ENCODE data around the gene SYNDIG1. TPM values are rescaled to one million over a fixed set of nuclear protein-coding genes. Genes with fewer than 3 reads are reported as not detected.

Gene SYNDIG1
- total RNA-seq, 1 experiment from 2014 or later, result 5.4 TPM

DNA sequence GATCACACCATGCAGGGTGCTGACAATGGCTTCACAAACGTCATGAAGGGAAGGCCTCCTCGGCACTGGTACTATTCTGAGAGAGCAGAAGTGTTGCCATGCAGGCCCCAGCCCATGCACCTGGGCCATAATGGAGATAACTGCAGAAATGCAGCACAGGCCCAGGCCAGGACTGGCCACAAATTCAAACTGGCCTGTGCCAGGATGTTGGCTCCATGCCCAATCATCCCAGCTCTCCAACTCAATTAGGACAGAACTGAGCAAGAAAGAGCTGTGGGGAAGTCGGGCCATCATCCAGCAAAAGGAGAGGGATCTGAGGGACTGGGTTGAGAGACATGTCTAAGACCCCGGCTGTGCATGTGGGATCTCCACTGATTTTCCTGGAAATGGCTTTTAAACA is 48.9 kb upstream of the SYNDIG1 start:
- TF ChIP-seq, protein P1, sequence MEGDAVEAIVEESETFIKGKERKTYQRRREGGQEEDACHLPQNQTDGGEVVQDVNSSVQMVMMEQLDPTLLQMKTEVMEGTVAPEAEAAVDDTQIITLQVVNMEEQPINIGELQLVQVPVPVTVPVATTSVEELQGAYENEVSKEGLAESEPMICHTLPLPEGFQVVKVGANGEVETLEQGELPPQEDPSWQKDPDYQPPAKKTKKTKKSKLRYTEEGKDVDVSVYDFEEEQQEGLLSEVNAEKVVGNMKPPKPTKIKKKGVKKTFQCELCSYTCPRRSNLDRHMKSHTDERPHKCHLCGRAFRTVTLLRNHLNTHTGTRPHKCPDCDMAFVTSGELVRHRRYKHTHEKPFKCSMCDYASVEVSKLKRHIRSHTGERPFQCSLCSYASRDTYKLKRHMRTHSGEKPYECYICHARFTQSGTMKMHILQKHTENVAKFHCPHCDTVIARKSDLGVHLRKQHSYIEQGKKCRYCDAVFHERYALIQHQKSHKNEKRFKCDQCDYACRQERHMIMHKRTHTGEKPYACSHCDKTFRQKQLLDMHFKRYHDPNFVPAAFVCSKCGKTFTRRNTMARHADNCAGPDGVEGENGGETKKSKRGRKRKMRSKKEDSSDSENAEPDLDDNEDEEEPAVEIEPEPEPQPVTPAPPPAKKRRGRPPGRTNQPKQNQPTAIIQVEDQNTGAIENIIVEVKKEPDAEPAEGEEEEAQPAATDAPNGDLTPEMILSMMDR (conservative IDR thresholded peaks at IDR 0.05), result no peak
- H3K9ac ChIP-seq (ENCODE audit: extremely low read depth, insufficient read length, low read length), result no peak overlapping the region
- no peak overlapping the region for H3K27ac ChIP-seq (ENCODE audit: insufficient read length, low read depth, low read length)
- H3K56ac ChIP-seq (ENCODE audit: insufficient read length, low read depth, low read length), result no peak overlapping the region
- H2AFZ ChIP-seq (ENCODE audit: low read length), result no peak overlapping the region
- peaks cover 2% of the 10 kb centered on the region for H4K20me1 ChIP-seq (ENCODE audit: control insufficient read depth, insufficient read depth, insufficient read length)
- whole genome bisulfite sequencing (ENCODE audit: extremely low coverage, insufficient read length, low lambda C conversion rate), result no CpG with 5 or more reads among the region's 4 CpGs
- H3K9me3 ChIP-seq (ENCODE audit: control insufficient read depth, low read depth, low read length), result peaks cover 5% of the 10 kb centered on the region
- H2BK15ac ChIP-seq (ENCODE audit: low read depth, low read length), result no peak overlapping the region
- no peak overlapping the region for H3K23ac ChIP-seq (ENCODE audit: insufficient read length, low read depth, low read length)
- H3T11ph ChIP-seq (ENCODE audit: low read length), result no peak overlapping the region
- no peak overlapping the region for H3K4ac ChIP-seq (ENCODE audit: low read depth, low read length)
- no peaks in the 10 kb centered on the region for H3K79me1 ChIP-seq (ENCODE audit: insufficient read depth, low read depth, low read length, poor library complexity, severe bottlenecking)
- H4K5ac ChIP-seq (ENCODE audit: insufficient read length, low read depth, low read length), result no peak overlapping the region
- Mint-ChIP-seq H3K36me3 (ENCODE audit: insufficient read depth in 1 of 3, low read depth in 3 of 3) (peaks cover 12 to 16% (median 13%) of the 10 kb centered on the region in 3 experiments), H3K9me3 (peaks cover 16 to 17% of the 10 kb centered on the region in 2 experiments), H3K4me3 (no peak overlapping the region), H3K27me3 (ENCODE audit: low read depth) (peaks cover 4% of the 10 kb centered on the region), H3K27ac (no peak overlapping the region), H3K4me1 (peaks cover 22 to 23% of the 10 kb centered on the region in 2 experiments)
- no peak overlapping the region for H4K8ac ChIP-seq (replicated peaks; ENCODE audit: insufficient read length, low read depth, low read length)
- no peaks in the 10 kb centered on the region for H3K79me2 ChIP-seq (ENCODE audit: insufficient read depth, low read length)
- peaks cover 4% of the 10 kb centered on the region for H3K23me2 ChIP-seq (ENCODE audit: insufficient read length, low read depth, low read length, poor library complexity, severe bottlenecking)
- peaks cover 3% of the 10 kb centered on the region for H3K4me1 ChIP-seq (ENCODE audit: insufficient read depth, low read length)
- H3K27me3 ChIP-seq (ENCODE audit: insufficient read depth, low read length), result no peaks in the 10 kb centered on the region
- no peak overlapping the region for H3K18ac ChIP-seq (ENCODE audit: insufficient read length, low read depth, low read length)
- no peak overlapping the region for H2BK12ac ChIP-seq (ENCODE audit: insufficient read length, low read depth, low read length)
- no peak overlapping the region for H2BK20ac ChIP-seq (ENCODE audit: low read depth, low read length, poor library complexity, severe bottlenecking)
- no peak overlapping the region for H4K91ac ChIP-seq (ENCODE audit: insufficient read length, low read depth, low read length)
- no peak overlapping the region for H2AK5ac ChIP-seq (ENCODE audit: insufficient read length, low read length)
- no peak overlapping the region for H2BK5ac ChIP-seq (ENCODE audit: insufficient read length, low read length)
- H3K4me2 ChIP-seq (ENCODE audit: insufficient read depth, insufficient read length, low read length), result no peak overlapping the region
- DNase-seq, result no peak
- H3K14ac ChIP-seq (ENCODE audit: insufficient read depth, low read length), result no peak overlapping the region
- no peak overlapping the region for H2BK120ac ChIP-seq (ENCODE audit: low read depth, low read length, poor library complexity, severe bottlenecking)
